ENCODE data around the gene LPCAT4.
"Not testable (repeated sequence)": the region's sequence is repeated elsewhere in the genome, so short reads cannot be mapped to it uniquely, and the experiment has no call there.

GRCh38 chr15:34352996-34353395, 14.0 kb downstream of the LPCAT4 start:
- not testable (repeated sequence) for TF ChIP-seq POLR2A (IDR thresholded peaks at IDR 0.05); CTCF (IDR thresholded peaks at IDR 0.05 in 4 of 5, conservative IDR thresholded peaks at IDR 0.05 in 1 of 5)

Data from gastrocnemius medialis (tissue), 4 donors.